Fibroblast of lung (primary cell): ENCODE results near the gene AREL1.

Experiments used
- EZH2 ChIP-seq: IDR thresholded peaks from 2 replicates; pipeline ENCODE4 v1.5.1; 2012; ENCODE audit warnings: low read length, control low read depth, mild to moderate bottlenecking; ENCODE audit errors: missing control alignments
- TF ChIP-seq, protein P1 (sequence below), 2 donors: IDR thresholded peaks in 1 of 2; conservative IDR thresholded peaks in 1 of 2; 1 replicate in 1 of 2; 2 replicates in 1 of 2; pipeline ENCODE4 v1.5.1; 2011 to 2012; ENCODE audit warnings: low read length in 2 of 2, control low read depth in 1 of 2, inconsistent platforms in 1 of 2, low read depth in 1 of 2, mild to moderate bottlenecking in 1 of 2

DNA sequence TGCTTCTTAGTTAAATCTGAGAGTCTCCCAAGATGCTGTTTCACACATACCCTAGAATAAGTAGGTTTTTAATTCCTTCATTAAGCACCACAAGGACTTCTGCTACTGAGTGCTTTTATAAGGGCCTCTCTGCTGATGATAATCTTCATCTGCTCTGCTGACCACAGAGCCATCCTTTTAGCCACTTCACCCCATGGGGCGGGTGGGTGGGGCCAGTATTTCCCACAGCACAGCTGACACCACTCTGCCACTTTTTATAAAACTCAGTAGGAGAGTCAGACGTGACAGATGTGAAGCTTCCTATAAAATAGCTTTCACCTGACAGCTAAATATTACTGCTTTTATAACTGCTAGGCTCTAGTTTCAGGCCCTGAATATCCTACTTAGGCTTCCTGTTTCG is 20.3 kb upstream of the AREL1 start:
- TF ChIP-seq, protein P1, sequence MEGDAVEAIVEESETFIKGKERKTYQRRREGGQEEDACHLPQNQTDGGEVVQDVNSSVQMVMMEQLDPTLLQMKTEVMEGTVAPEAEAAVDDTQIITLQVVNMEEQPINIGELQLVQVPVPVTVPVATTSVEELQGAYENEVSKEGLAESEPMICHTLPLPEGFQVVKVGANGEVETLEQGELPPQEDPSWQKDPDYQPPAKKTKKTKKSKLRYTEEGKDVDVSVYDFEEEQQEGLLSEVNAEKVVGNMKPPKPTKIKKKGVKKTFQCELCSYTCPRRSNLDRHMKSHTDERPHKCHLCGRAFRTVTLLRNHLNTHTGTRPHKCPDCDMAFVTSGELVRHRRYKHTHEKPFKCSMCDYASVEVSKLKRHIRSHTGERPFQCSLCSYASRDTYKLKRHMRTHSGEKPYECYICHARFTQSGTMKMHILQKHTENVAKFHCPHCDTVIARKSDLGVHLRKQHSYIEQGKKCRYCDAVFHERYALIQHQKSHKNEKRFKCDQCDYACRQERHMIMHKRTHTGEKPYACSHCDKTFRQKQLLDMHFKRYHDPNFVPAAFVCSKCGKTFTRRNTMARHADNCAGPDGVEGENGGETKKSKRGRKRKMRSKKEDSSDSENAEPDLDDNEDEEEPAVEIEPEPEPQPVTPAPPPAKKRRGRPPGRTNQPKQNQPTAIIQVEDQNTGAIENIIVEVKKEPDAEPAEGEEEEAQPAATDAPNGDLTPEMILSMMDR (conservative IDR thresholded peaks at IDR 0.05 in 1 of 2, IDR thresholded peaks at IDR 0.05 in 1 of 2; ENCODE audit: low read depth in 1 of 2, low read length in 2 of 2), result no peak
- no peak for TF ChIP-seq EZH2
